Testis (tissue), 2 donors: ENCODE measurements around the gene ARFGAP1.

Source experiments
- CTCF ChIP-seq, 3 experiments: fragments of 450-650 bp in 2 of 3; fragments of 200-600 bp in 1 of 3; sonication (generic) in 1 of 3; IDR thresholded peaks; one replicate each; pipeline ENCODE4 v1.5.1; 2016 to 2019; ENCODE audit warnings: antibody characterized with exemption in 3 of 3, mild to moderate bottlenecking in 2 of 3, moderate library complexity in 1 of 3
- POLR2A ChIP-seq: fragments of 450-650 bp; IDR thresholded peaks from one replicate; pipeline ENCODE4 v1.6.1; 2017; ENCODE audit warnings: antibody characterized with exemption, mild to moderate bottlenecking, moderate library complexity

GRCh38 chr20:63264519-63264918, 8.1 kb upstream of the ARFGAP1 start:
- no peak for TF ChIP-seq POLR2A
- TF ChIP-seq CTCF (IDR thresholded peaks at IDR 0.05) = no peak
